NCI-H748 (cell line): ENCODE results near the gene CARM1.

Experiments
- DNase-seq: peaks from one replicate; lab custom pipeline; 2025; ENCODE audit not compliant: unreplicated experiment; lab: John Stamatoyannopoulos, UW

Gene CARM1

GRCh38 chr19:10968527-10969135, 97.3 kb downstream of the CARM1 start:
- DNase-seq = no peak

GRCh38 chr19:10971107-10971726, 99.9 kb downstream of the CARM1 start:
- DNase-seq = no peak
